CD14-positive monocyte (primary cell): ENCODE data around the gene CNTNAP2. TPM values are rescaled to one million over a fixed set of nuclear protein-coding genes. Genes with fewer than 3 reads are reported as not detected.

Source experiments
- DNase-seq, 3 donors: peaks; one replicate each; pipeline ENCODE4 v3.0.0-alpha.2; 2011 to 2022
- H2AFZ ChIP-seq: 2 replicates; pipeline ENCODE4 v1.6.0; 2012; ENCODE audit warnings: mild to moderate bottlenecking, low read depth, low read length, inconsistent platforms; ENCODE audit not compliant: insufficient read depth, poor library complexity, severe bottlenecking
- H3K27ac ChIP-seq, 2 donors: 1 replicate in 1 of 2; 2 replicates in 1 of 2; pipeline ENCODE4 v1.5.1; 2012 to 2013; ENCODE audit warnings: low read length in 2 of 2, control low read depth in 1 of 2, inconsistent platforms in 1 of 2, low read depth in 1 of 2, mild to moderate bottlenecking in 1 of 2
- H3K27me3 ChIP-seq, 2 donors: one replicate each; pipeline versions ENCODE4 v1.6.0 to v1.6.1; 2011 to 2013; ENCODE audit warnings: low read length in 2 of 2; ENCODE audit not compliant: control insufficient read depth in 2 of 2, insufficient read depth in 2 of 2
- H3K36me3 ChIP-seq, 2 donors: replicated peaks in 1 of 2; 1 replicate in 1 of 2; 2 replicates in 1 of 2; pipeline versions ENCODE4 v1.5.1 to v1.6.1; 2012 to 2013; ENCODE audit warnings: low read length in 2 of 2, control low read depth in 1 of 2, inconsistent platforms in 1 of 2, mild to moderate bottlenecking in 1 of 2; ENCODE audit not compliant: insufficient read depth in 2 of 2, control insufficient read depth in 1 of 2
- H3K4me1 ChIP-seq, 2 donors: 1 replicate in 1 of 2; 2 replicates in 1 of 2; pipeline versions ENCODE4 v1.5.1 to v1.6.1; 2012 to 2013; ENCODE audit warnings: low read length in 2 of 2, control low read depth in 1 of 2, inconsistent platforms in 1 of 2, mild to moderate bottlenecking in 1 of 2, moderate library complexity in 1 of 2; ENCODE audit not compliant: insufficient read depth in 2 of 2, control insufficient read depth in 1 of 2
- H3K4me2 ChIP-seq: replicated peaks from 2 replicates; pipeline ENCODE3; 2012; ENCODE audit warnings: low read length, moderate library complexity, mild to moderate bottlenecking; ENCODE audit not compliant: poor library complexity, severe bottlenecking; ENCODE audit errors: extremely low read depth
- H3K4me3 ChIP-seq, 3 experiments: fragments of 200-600 bp in 1 of 3; sonication (generic) in 1 of 3; replicated peaks in 1 of 3; 1 replicate in 2 of 3; 2 replicates in 1 of 3; pipeline ENCODE4 v1.5.1; 2011 to 2013; ENCODE audit warnings: low read length in 3 of 3, mild to moderate bottlenecking in 3 of 3, control low read depth in 2 of 3, low read depth in 2 of 3, inconsistent platforms in 1 of 3, moderate library complexity in 1 of 3
- H3K79me2 ChIP-seq: 2 replicates; pipeline ENCODE4 v1.6.0; 2012; ENCODE audit warnings: mild to moderate bottlenecking, control low read depth, inconsistent platforms, low read length, moderate library complexity; ENCODE audit not compliant: insufficient read depth
- H3K9ac ChIP-seq: 2 replicates; pipeline ENCODE4 v1.6.0; 2017; ENCODE audit warnings: low read length, mild to moderate bottlenecking; ENCODE audit not compliant: insufficient read depth, poor library complexity, severe bottlenecking
- H3K9me3 ChIP-seq, 2 donors: replicated peaks in 1 of 2; 1 replicate in 1 of 2; 2 replicates in 1 of 2; pipeline versions ENCODE4 v1.5.1 to v1.6.1; 2012 to 2013; ENCODE audit warnings: low read length in 2 of 2, control low read depth in 1 of 2; ENCODE audit not compliant: control insufficient read depth in 1 of 2, insufficient read depth in 1 of 2
- H4K20me1 ChIP-seq: 2 replicates; pipeline ENCODE4 v1.6.0; 2012; ENCODE audit warnings: mild to moderate bottlenecking, low read length, control low read depth, moderate library complexity; ENCODE audit not compliant: insufficient read depth
- H3K27ac Mint-ChIP-seq, 7 donors: one replicate each; pipeline ENCODE4 v1.8.0; 2020; ENCODE audit warnings: mild to moderate bottlenecking in 7 of 7, mixed read lengths in 7 of 7, moderate library complexity in 6 of 7, inconsistent platforms in 2 of 7
- H3K27me3 Mint-ChIP-seq, 3 donors: one replicate each; pipeline ENCODE4 v1.8.0; 2021 to 2022; ENCODE audit warnings: low read depth in 3 of 3, mild to moderate bottlenecking in 3 of 3, mixed read lengths in 3 of 3, moderate library complexity in 3 of 3, inconsistent platforms in 1 of 3
- H3K36me3 Mint-ChIP-seq, 2 donors: one replicate each; pipeline ENCODE4 v1.8.0; 2020; ENCODE audit warnings: mixed read lengths in 2 of 2, inconsistent platforms in 1 of 2, mild to moderate bottlenecking in 1 of 2
- H3K4me1 Mint-ChIP-seq: one replicate; pipeline ENCODE4 v1.8.0; 2020; ENCODE audit warnings: mild to moderate bottlenecking, mixed read lengths
- H3K4me3 Mint-ChIP-seq, 2 donors: one replicate each; pipeline ENCODE4 v1.8.0; 2020; ENCODE audit warnings: mild to moderate bottlenecking in 2 of 2, mixed read lengths in 2 of 2, moderate library complexity in 1 of 2
- H3K9me3 Mint-ChIP-seq, 7 donors: one replicate each; pipeline ENCODE4 v1.8.0; 2020 to 2022; ENCODE audit warnings: mixed read lengths in 7 of 7, mild to moderate bottlenecking in 6 of 7, moderate library complexity in 6 of 7, inconsistent platforms in 2 of 7
- WGBS: methylation state at CpG from one replicate; pipeline ENCODE4 v1.1.5; 2013; ENCODE audit warnings: missing lambda C conversion rate; ENCODE audit not compliant: insufficient coverage; 5-methylcytosine and 5-hydroxymethylcytosine counted together
- intact Hi-C, 2 donors: fragments of 100-400 bp; cut with micrococcal nuclease; formaldehyde crosslinking; loops; one replicate each; pipeline versions ENCODE4 v1.15.0 to v1.15.1; 2023
- polyA plus RNA-seq, 3 donors: library from polyadenylated mRNA; depleted of rRNA in 1 of 3; unstranded in 2 of 3; stranded (reverse) in 1 of 3; fragments of 300-500 nt in 2 of 3; fragments of >200 nt in 1 of 3; fragmentation: Illumina TruSeq in 2 of 3; gene quantifications; 1 replicate in 2 of 3; 2 replicates in 1 of 3; pipeline ENCODE4 v1.2.3, GENCODE V29; 2012 to 2021
- TF ChIP-seq, protein P1 (sequence below): fragments of 200-600 bp; IDR thresholded peaks from one replicate; pipeline ENCODE4 v1.8.0; 2022; ENCODE audit warnings: antibody characterized with exemption, mild to moderate bottlenecking

The CNTNAP2 gene
- polyA plus RNA-seq, 3 donors = 0.01 TPM; not detected in 2

DNA sequence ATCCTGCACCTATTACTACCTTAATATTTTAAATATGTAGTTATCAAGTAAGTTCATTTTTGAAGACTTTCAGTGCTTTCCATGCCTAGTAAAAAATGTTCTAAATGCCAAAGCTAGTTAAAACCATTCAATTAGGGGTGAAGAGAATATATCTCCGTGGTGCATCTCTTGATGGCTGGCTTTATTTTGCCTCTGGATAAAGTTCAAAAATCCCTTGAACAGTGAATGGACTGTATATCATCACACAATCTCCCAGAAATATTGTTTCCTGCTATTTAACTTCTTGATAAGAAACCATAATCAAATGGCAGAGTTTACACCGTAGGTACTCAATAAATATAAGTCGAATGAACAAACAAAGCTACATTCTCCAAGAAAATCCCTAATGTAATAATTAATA is 1360.9 kb downstream of the CNTNAP2 start:
- TF ChIP-seq, protein P1, sequence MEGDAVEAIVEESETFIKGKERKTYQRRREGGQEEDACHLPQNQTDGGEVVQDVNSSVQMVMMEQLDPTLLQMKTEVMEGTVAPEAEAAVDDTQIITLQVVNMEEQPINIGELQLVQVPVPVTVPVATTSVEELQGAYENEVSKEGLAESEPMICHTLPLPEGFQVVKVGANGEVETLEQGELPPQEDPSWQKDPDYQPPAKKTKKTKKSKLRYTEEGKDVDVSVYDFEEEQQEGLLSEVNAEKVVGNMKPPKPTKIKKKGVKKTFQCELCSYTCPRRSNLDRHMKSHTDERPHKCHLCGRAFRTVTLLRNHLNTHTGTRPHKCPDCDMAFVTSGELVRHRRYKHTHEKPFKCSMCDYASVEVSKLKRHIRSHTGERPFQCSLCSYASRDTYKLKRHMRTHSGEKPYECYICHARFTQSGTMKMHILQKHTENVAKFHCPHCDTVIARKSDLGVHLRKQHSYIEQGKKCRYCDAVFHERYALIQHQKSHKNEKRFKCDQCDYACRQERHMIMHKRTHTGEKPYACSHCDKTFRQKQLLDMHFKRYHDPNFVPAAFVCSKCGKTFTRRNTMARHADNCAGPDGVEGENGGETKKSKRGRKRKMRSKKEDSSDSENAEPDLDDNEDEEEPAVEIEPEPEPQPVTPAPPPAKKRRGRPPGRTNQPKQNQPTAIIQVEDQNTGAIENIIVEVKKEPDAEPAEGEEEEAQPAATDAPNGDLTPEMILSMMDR = no peak
- Histone ChIP-seq H3K27ac (no peak overlapping the region), H3K9me3 (peaks cover 14% of the 10 kb centered on the region in 2 donors), H2AFZ (no peak overlapping the region), H4K20me1 (no peaks in the 10 kb centered on the region), H3K4me3 (no peak overlapping the region), H3K4me1 (no peaks in the 10 kb centered on the region), H3K27me3 (no peaks in the 10 kb centered on the region), H3K4me2 (no peak overlapping the region), H3K79me2 (no peaks in the 10 kb centered on the region), H3K9ac (no peak overlapping the region), H3K36me3 (no peaks in the 10 kb centered on the region)
- H3K27me3 Mint-ChIP-seq = no peaks in the 10 kb centered on the region
- no peak for DNase-seq
- H3K9me3 Mint-ChIP-seq = peaks cover 4 to 29% (median 9%) of the 10 kb centered on the region in 7 donors
- WGBS = 90% methylated on average over 2 of the region's 3 CpGs
- no peaks in the 10 kb centered on the region for H3K4me1 Mint-ChIP-seq
- H3K36me3 Mint-ChIP-seq = no peaks in the 10 kb centered on the region
- H3K4me3 Mint-ChIP-seq = no peak overlapping the region
- no peak overlapping the region for H3K27ac Mint-ChIP-seq
- intact Hi-C loops = no loop called here

DNA sequence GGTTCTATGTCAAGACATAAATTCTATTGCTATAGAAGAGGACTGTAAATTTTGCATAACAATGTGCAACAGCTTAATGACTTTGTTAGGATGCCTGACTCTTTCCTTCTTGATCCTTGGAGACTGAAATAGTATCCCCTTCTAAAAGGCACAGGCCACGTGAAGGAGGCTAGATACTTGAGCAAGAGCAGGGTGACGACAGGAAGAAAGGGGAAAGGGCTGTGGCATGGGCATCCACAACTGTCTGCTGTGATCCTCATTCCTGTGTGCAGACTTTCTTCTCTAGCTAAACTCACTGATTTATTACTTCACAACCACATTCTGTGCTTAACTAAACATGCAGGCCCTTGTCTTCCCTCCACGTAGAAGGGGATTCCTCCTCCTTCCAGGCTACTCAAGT is 1362.2 kb downstream of the CNTNAP2 start:
- TF ChIP-seq, protein P1 = no peak
- Histone ChIP-seq H3K9ac (no peak overlapping the region), H4K20me1 (no peaks in the 10 kb centered on the region), H3K4me1 (no peaks in the 10 kb centered on the region), H3K4me3 (no peak overlapping the region), H3K79me2 (no peaks in the 10 kb centered on the region), H2AFZ (no peak overlapping the region), H3K36me3 (no peaks in the 10 kb centered on the region), H3K4me2 (no peak overlapping the region), H3K9me3 (peaks cover 12 to 14% of the 10 kb centered on the region in 2 donors), H3K27ac (no peak overlapping the region), H3K27me3 (no peaks in the 10 kb centered on the region)
- H3K4me1 Mint-ChIP-seq = no peaks in the 10 kb centered on the region
- H3K36me3 Mint-ChIP-seq = no peaks in the 10 kb centered on the region
- DNase-seq = no peak
- H3K27me3 Mint-ChIP-seq = no peaks in the 10 kb centered on the region
- H3K27ac Mint-ChIP-seq = no peak overlapping the region
- intact Hi-C loops = no loop called here
- 20% methylated on average over 1 of the region's 3 CpGs for WGBS
- peaks cover 2 to 27% (median 6%) of the 10 kb centered on the region in 7 donors for H3K9me3 Mint-ChIP-seq
- no peak overlapping the region for H3K4me3 Mint-ChIP-seq
